KMS-11 (cell line): ENCODE measurements around the gene TM7SF2.

ENCODE experiments used
- H2AFZ ChIP-seq: fragments of 200-600 bp; sonication (generic); 2 replicates; pipeline ENCODE4 v1.6.1; 2016; ENCODE audit warnings: antibody characterized with exemption, mixed run types, low read depth
- H3K27ac ChIP-seq: fragments of 200-600 bp; sonication (generic); 2 replicates; pipeline ENCODE4 v1.6.1; 2016; ENCODE audit warnings: mild to moderate bottlenecking, mixed run types
- H3K27me3 ChIP-seq: fragments of 200-600 bp; sonication (generic); 2 replicates; pipeline ENCODE4 v1.6.1; 2017; ENCODE audit warnings: mild to moderate bottlenecking, low read depth, mixed run types, moderate library complexity; ENCODE audit not compliant: insufficient read depth
- H3K36me3 ChIP-seq: fragments of 200-600 bp; sonication (generic); 2 replicates; pipeline ENCODE4 v1.6.1; 2017; ENCODE audit warnings: mild to moderate bottlenecking, mixed run types; ENCODE audit not compliant: insufficient read depth
- H3K4me1 ChIP-seq: fragments of 200-600 bp; sonication (generic); 2 replicates; pipeline ENCODE4 v1.6.1; 2016; ENCODE audit warnings: mild to moderate bottlenecking, low read depth, mixed run types; ENCODE audit not compliant: poor library complexity, severe bottlenecking
- H3K4me2 ChIP-seq: fragments of 200-600 bp; sonication (generic); 2 replicates; pipeline ENCODE4 v1.7.0; 2016; ENCODE audit warnings: mild to moderate bottlenecking, mixed run types
- H3K4me3 ChIP-seq: fragments of 200-600 bp; sonication (generic); IDR thresholded peaks from 2 replicates; pipeline ENCODE4 v1.6.1; 2017; ENCODE audit warnings: low read depth, low read length, mixed read lengths; ENCODE audit not compliant: insufficient read depth
- H3K79me2 ChIP-seq: fragments of 200-600 bp; sonication (generic); 2 replicates; pipeline ENCODE4 v1.6.1; 2016; ENCODE audit warnings: low read depth, mixed run types; ENCODE audit not compliant: insufficient read depth
- H3K9ac ChIP-seq: fragments of 200-600 bp; sonication (generic); 2 replicates; pipeline ENCODE4 v1.6.1; 2016; ENCODE audit warnings: mild to moderate bottlenecking, mixed run types
- H4K20me1 ChIP-seq: fragments of 200-600 bp; sonication (generic); 2 replicates; pipeline ENCODE4 v1.6.1; 2016; ENCODE audit warnings: mild to moderate bottlenecking, mixed run types; ENCODE audit not compliant: insufficient read depth
- TF ChIP-seq, protein P1 (sequence below): fragments of 200-600 bp; sonication (generic); conservative IDR thresholded peaks from 2 replicates; pipeline ENCODE4 v1.6.1; 2017; ENCODE audit warnings: low read depth, mild to moderate bottlenecking, antibody characterized with exemption, low read length, moderate library complexity, mixed read lengths

Gene TM7SF2

GRCh38 chr11:65128182-65129145 is 16.8 kb downstream of the TM7SF2 start:
- H3K4me1 ChIP-seq: peaks cover 20% of the 10 kb centered on the region
- no peak overlapping the region for H3K4me2 ChIP-seq

DNA sequence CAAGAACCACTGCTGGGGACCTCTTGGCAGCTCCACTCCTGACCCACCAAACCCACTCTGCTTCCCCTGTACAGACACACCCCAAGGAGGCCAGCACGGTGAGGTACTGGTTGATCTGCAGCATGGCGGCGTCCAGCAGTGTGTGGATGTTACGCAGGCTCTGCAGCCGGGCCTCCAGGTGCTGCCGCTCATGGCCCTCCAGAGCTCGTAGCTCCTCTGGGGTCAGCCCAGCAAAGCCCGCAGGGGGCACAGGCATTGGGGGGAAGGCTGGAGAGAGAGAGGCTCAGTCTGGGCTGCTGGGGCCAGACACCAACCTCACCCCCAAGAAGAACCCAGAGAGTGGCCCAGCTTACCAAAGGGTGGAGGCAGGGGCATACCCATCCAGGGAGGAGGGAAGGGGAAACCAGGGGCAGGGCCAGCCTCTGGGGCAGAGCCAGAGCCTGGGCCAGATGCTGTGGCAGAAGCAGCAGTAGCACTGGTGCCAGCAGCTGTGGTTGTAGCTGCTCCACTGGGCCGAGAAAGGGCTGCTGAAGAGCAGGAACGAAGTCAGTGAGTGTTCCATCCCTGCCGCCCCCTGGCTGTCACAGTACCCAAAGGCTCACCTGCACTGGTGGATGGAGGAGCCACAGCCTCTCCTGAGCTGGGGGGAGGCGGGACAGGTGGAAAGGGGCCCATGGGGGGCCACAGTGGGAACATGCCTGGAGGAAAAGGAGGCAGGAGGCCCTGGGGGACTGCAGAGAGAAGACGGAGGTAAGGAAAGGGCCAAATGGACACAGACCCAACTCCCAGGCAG is 18.2 kb downstream of the TM7SF2 start:
- Histone ChIP-seq H3K4me1 (peaks cover 14% of the 10 kb centered on the region), H3K79me2 (peaks cover 14% of the 10 kb centered on the region), H3K4me3 (no peak overlapping the region), H2AFZ (no peak overlapping the region), H4K20me1 (no peaks in the 10 kb centered on the region), H3K36me3 (no peaks in the 10 kb centered on the region; the same call in 1 of the 2 replicates), H3K9ac (no peak overlapping the region), H3K27me3 (no peaks in the 10 kb centered on the region), H3K4me2 (no peak overlapping the region), H3K27ac (no peak overlapping the region)
- TF ChIP-seq, protein P1, sequence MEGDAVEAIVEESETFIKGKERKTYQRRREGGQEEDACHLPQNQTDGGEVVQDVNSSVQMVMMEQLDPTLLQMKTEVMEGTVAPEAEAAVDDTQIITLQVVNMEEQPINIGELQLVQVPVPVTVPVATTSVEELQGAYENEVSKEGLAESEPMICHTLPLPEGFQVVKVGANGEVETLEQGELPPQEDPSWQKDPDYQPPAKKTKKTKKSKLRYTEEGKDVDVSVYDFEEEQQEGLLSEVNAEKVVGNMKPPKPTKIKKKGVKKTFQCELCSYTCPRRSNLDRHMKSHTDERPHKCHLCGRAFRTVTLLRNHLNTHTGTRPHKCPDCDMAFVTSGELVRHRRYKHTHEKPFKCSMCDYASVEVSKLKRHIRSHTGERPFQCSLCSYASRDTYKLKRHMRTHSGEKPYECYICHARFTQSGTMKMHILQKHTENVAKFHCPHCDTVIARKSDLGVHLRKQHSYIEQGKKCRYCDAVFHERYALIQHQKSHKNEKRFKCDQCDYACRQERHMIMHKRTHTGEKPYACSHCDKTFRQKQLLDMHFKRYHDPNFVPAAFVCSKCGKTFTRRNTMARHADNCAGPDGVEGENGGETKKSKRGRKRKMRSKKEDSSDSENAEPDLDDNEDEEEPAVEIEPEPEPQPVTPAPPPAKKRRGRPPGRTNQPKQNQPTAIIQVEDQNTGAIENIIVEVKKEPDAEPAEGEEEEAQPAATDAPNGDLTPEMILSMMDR: no peak

More at GRCh38 chr11:65128182-65129145, 16.8 kb downstream of the TM7SF2 start:
- Histone ChIP-seq H4K20me1 (no peaks in the 10 kb centered on the region), H3K79me2 (peaks cover 19% of the 10 kb centered on the region), H2AFZ (no peak overlapping the region), H3K4me3 (no peak overlapping the region), H3K27ac (no peak overlapping the region), H3K9ac (no peak overlapping the region), H3K36me3 (no peaks in the 10 kb centered on the region; the same call in 1 of the 2 replicates), H3K27me3 (no peaks in the 10 kb centered on the region)
- TF ChIP-seq, protein P1: no peak

GRCh38 chr11:65130631-65131416 is 19.2 kb downstream of the TM7SF2 start:
- no peaks in the 10 kb centered on the region for H3K27me3 ChIP-seq
- H2AFZ ChIP-seq: no peak overlapping the region
- no peak overlapping the region for H3K27ac ChIP-seq
- no peak overlapping the region for H3K9ac ChIP-seq
- no peaks in the 10 kb centered on the region; the same call in 1 of the 2 replicates for H3K36me3 ChIP-seq
- no peak overlapping the region for H3K4me2 ChIP-seq
- peaks cover 14% of the 10 kb centered on the region for H3K79me2 ChIP-seq
- no peaks in the 10 kb centered on the region for H4K20me1 ChIP-seq
- H3K4me1 ChIP-seq: peaks cover 19% of the 10 kb centered on the region
- TF ChIP-seq, protein P1: no peak
- H3K4me3 ChIP-seq: no peak overlapping the region

DNA sequence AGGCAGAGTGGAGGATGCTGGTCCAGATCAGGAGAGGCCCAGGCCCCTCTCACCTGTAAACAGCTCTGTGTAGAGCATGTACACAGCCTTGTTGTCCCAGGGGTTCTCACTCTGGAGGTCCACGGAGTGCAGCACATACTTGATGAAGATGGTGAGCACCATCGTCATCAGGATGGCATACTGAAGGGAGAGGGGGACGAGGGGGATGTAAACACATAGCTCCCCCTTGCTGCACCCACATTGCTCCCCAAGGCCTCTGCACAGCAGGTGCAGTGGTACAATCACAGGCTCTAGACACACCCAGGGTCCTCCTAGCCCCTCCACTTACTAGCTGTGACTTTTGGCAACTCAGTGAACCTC is 19.7 kb downstream of the TM7SF2 start:
- TF ChIP-seq, protein P1: no peak
- Histone ChIP-seq H3K36me3 (no peaks in the 10 kb centered on the region; the same call in 1 of the 2 replicates), H3K4me1 (peaks cover 25% of the 10 kb centered on the region), H3K9ac (no peak overlapping the region), H4K20me1 (no peaks in the 10 kb centered on the region), H3K4me3 (no peak overlapping the region), H2AFZ (no peak overlapping the region), H3K27ac (no peak overlapping the region), H3K79me2 (peaks cover 14% of the 10 kb centered on the region), H3K27me3 (no peaks in the 10 kb centered on the region), H3K4me2 (no peak overlapping the region)
